ENCODE data around the gene GOLGA6A.

Gene GOLGA6A

GRCh38 chr15:74035121-74036017 is 47.0 kb downstream of the GOLGA6A start:
- no peak for FAIRE-seq

- FAIRE-seq: no peak
Measured at GRCh38 chr15:74034206-74034755, 48.1 kb downstream of the GOLGA6A start.

GRCh38 chr15:74032606-74033561 is 49.5 kb downstream of the GOLGA6A start:
- no peak for FAIRE-seq

GRCh38 chr15:74032046-74032445 is 50.3 kb downstream of the GOLGA6A start:
- no peak for FAIRE-seq

GRCh38 chr15:74028646-74029045 is 53.7 kb downstream of the GOLGA6A start:
- FAIRE-seq: no peak

- no peak for FAIRE-seq
Measured at GRCh38 chr15:74027688-74028087, 54.7 kb downstream of the GOLGA6A start.

GRCh38 chr15:74025436-74025835 is 56.9 kb downstream of the GOLGA6A start:
- FAIRE-seq: no peak

GRCh38 chr15:74024687-74025086 is 57.7 kb downstream of the GOLGA6A start:
- no peak for FAIRE-seq

- no peak for FAIRE-seq
Measured at GRCh38 chr15:74022706-74023470, 59.5 kb downstream of the GOLGA6A start.
